Caki2 (cell line): ENCODE results near the gene IDH2. TPM values are rescaled to one million over a fixed set of nuclear protein-coding genes. Genes with fewer than 3 reads are reported as not detected.
A peak's percentile ranks its signal among the peaks of the same experiment; 100 is the strongest.
"Not testable (repeated sequence)": the region's sequence is repeated elsewhere in the genome, so short reads cannot be mapped to it uniquely, and the experiment has no call there.

ENCODE experiments used
- DNase-seq: peaks from one replicate; pipeline ENCODE4 v3.0.0-alpha.2; 2015; ENCODE audit warnings: low read depth
- in situ Hi-C: cut with HindIII; loops from 2 replicates; pipeline ENCODE4 v1.10.0; 2016; ENCODE audit warnings: low sequenced_read_pairs, low pct_unique_long_range_greater_than_20kb, mixed read lengths
- total RNA-seq: library from RNA; depleted of rRNA; stranded (reverse); fragments of >200 nt; shearing (Covaris generic); gene quantifications from 2 replicates; pipeline ENCODE4 v1.2.3, GENCODE V29; 2014; ENCODE audit warnings: low replicate concordance; rRNA removed

Gene IDH2
- total RNA-seq, result 73.8 and 74.2 TPM in 2 replicates

GRCh38 chr15:90101969-90102890, at the start of gene IDH2:
Gene IDH2 (minus strand): TSS chr15:90102468. CDS start chr15:90102390, 78 bp downstream.
- peak; percentile 77 for DNase-seq
- in situ Hi-C loops, result no loop called here

DNA sequence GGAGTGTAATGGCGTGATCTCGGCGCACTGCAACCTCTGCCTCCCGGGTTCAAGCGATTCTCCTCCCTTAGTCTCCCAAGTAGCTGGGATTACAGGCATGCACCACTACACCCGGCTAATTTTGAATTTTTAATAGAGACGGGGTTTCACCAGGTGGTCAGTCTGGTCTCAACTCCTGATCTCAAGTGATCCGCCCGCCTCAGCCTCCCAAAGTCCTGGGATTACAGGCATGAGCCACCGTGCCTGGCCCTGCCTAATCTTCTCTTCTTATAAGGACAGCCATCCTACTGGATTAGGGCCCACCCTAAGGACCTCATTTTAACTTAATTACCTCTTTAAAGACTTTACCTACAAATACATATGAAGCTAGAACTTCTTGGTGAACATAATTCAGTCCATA, 48.3 kb upstream of the IDH2 start:
- in situ Hi-C loops, DNase-seq: not testable (repeated sequence)

DNA sequence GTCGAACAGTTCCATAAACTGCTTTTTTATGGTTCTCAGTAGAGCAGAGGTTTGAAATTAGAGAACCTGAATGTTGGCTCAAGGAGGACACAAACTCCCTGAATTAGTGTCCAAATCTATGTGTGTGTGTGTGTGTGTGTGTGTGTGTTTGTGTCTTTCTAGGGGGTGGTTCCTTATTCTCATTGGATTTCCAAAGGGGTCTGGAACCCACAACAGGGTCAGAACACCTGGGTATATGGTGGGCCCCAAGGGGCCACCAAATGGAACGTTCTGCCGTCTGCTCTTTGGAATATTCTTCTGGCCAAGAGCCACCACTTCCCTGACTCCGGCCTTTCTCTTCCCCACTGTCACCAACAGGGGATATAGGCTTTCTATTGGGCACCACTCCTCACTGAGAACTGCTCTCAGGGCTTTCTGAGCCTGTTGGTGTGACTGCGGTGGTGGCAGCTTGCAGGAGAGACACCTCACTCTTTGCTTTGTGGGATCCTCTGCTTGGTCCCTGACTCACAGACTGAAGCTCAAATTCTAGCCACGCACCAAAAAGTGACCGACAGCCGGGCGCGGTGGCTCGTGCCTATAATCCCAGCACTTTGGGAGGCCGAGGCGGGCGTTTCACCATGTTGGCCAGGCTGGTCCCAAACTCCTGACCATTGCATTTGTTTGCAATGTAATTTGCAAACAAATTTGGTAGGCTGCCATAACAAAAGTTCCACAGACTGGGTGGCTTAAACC, 47.5 kb upstream of the IDH2 start:
- in situ Hi-C loops, result no loop called here
- DNase-seq, result no peak

GRCh38 chr15:90146198-90146761, 44.0 kb upstream of the IDH2 start:
- in situ Hi-C loops, DNase-seq: not testable (repeated sequence)

- no peak for DNase-seq
- in situ Hi-C loops, result no loop called here
Measured at GRCh38 chr15:90145761-90146160, 43.5 kb upstream of the IDH2 start.

- in situ Hi-C loops, result no loop called here
- DNase-seq, result no peak
Measured at GRCh38 chr15:90145259-90145658, 43.0 kb upstream of the IDH2 start.

DNA sequence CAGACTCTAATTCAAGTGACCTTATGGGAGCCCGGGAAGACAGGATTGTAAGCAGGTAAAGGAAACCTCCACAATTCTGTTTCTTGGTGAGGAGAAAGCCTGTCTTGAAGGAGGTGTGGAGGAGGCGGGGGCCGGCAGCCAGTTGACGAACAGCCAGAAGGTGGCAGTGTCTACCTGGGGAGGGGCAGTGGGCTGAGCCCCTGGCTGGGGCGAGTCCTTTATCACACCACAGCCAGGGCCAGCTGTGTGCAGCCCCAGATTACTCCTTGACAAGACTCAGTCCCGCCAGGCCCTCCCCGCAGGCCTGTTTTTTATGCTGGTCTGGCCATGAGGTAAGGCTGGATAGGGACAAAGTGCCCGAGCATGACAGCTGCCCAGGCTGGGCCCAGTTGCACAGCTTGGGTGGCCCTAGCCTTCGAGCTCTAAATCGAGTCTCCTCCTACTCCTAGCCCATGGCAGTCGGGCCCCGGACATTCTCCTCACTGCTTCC, 40.9 kb upstream of the IDH2 start:
- peak; percentile 63 for DNase-seq
- in situ Hi-C loops, result no loop called here

DNA sequence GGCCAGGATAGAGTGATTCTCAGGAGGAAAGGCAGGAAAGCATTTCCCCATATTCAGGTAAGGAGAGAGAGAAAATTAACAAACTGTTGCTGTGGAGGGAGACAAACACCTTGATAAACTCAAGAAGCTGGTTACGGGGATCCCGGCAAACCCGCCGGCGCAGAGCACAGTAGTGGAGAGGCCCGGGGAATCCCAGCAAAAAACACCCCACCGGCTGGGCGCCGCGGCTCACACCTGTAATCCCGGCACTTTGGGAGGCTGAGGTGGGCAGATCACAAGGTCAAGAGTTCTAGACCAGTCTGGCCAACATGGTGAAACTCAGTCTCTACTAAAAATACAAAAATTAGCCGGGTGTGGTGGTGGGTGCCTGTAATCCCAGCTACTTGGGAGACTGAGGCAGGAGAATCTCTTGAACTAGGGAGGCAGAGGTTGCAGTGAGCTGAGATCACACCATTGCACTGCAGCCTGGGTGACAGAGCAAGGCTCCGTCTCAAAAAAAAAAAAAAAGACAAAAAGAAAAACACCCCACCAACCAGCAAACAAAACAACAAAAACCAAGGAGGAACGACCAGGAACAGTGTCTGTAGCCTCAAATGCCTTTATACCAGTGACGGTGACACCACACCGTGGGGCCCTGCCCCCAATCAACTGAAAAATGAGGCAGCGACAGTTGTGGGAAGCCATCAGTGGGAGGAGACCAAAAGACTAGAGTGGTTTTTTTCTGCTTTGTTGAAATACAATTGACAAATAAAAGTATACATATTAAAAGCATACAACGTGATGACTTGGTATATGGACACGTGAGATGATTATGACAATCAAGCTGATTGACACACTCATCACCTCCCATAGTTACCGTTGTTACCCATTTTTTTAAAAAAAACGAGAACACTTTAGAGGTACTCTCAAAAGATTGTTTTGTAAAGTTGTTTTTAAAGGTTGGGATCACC, 40.2 kb upstream of the IDH2 start:
- in situ Hi-C loops, result no loop called here

GRCh38 chr15:90141646-90142045, 39.4 kb upstream of the IDH2 start:
- in situ Hi-C loops, result no loop called here
- no peak for DNase-seq

More for the DNA sequence above, 40.2 kb upstream of the IDH2 start:
- DNase-seq, result no peak

- in situ Hi-C loops, DNase-seq: not testable (repeated sequence)
Measured at GRCh38 chr15:90139549-90139948, 37.3 kb upstream of the IDH2 start.

DNA sequence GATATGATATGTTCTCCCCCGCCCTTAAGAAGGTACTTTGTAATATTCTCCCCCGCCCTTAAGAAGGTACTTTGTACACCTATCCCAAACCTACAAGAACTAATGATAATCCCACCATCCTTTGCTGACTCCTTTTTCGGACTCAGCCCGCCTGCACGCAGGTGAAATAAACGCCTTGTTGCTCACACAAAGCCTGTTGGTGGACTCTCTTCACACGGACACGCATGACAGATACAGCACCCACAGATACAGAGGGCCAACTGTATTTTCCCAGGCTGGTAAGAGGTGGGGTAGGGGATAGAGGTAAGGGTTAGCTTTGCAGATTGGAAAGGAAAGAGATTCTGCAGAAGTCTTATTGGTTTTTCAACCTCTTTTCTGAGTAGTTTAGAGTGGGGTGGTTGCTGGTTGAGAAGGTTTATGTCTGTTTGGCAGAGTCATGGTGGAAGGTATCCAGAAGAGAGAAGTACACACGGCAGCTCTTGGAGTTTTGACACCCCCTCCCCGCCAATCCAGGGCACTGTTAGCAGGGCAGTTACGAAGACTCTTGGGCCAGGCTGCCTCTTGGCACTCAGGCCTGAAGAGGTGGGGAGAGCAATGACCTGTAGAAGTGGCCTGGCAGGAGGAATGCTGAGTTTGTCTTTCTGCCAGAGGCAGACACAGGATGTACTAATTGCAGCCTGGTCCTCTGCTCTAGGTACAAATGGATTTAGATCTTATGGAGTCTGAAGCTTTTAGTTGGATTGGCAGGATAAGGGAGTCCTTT, 36.0 kb upstream of the IDH2 start:
- in situ Hi-C loops, result no loop called here
- DNase-seq, result no peak

DNA sequence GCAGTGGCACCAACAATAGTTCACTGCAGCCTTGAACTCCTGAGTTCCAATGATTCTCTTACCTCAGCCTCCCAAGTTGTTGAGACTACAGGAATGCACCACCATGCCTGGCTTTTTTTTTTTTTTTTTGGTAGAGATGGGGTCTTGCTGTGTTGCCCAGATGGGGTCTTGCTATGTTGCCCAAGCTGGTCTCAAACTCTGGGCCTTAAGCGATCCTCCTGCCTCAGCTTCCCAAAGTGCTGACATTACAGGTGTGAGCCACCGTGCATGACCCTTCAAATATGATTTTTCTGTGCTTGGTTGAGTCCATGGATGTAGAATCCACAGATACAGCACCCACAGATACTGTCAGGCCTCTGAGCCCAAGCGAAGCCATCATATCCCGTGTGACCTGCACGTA, 30.2 kb upstream of the IDH2 start:
- in situ Hi-C loops, result no loop called here
- no peak for DNase-seq

DNA sequence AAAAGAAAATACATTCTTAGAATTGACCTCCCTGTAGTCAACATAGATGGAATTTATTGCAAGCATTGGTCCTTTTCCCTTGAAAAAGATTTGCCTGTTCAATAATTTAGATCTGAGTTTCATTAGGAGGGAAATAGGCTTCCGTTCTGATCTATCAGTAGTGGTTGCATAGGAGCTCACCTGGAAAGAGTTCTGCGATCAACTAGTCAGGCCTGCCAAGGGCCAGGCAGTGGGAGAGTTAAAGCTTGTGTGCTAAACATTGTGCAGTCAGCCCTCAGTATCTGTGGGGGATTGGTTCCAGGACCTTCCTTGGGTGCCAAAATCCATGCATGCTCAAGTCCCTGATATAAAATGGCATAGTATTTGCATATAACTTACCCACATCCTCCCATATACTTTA, 29.6 kb upstream of the IDH2 start:
- DNase-seq, result no peak
- in situ Hi-C loops, result no loop called here

DNA sequence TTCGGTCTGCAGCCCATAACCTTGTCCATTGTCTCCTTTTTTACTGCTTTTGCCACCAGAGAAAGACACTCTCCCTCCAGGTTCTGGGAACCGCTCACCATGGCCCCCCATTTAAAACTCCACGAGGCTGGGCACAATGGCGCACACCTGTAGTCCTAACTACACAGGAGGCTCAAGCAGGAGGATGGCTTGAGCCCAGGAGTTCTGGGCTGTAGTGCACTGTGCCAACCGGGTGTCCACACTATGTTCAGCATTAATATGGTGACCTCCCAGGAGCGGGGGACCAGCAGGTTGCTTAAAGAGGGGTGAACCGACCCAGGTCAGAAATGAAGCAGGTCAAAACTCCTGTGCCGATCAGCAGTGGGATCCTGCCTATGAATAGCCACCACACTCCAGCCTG, 28.0 kb upstream of the IDH2 start:
- in situ Hi-C loops, result no loop called here
- DNase-seq, result no peak

DNA sequence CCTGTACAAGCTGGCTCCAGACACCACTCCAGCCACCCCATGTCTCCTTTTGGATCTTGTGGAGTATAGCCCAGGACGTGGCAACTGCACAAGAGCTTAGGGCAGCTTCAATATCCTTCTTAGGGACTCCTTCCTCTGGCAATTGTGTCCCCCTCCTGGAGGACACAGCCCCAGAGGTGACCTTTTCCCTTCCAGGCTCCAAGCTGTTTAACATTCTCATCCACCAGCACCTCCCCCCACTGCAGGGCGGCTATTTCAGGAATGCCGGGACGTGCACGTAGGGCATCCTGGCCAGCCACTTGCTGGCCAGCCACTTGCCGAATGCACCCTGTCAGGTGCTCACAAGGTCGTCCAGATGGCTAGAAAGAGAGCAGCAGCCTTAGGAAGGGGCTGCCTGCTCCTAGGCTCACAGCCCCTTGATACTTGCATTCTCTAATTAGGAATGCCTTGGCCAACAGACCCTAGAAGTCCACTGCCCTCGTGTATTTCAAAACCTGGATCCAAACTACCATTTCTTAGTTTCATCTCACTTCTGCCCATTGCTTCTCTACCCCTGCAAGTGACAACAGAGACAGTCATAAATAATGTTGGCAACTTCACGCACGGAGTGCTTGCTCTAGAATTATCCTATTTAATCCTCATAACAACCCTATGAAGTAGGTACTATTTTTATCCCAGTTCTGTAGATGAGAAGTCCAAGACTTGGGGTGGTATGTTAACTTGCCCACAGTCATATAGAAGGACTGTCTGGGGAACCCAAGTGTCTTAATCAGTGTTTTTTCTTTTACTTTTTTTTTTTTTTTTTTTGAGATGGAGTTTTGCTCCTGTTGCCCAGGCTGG, 24.5 kb upstream of the IDH2 start:
- DNase-seq, result no peak
- in situ Hi-C loops, result no loop called here

GRCh38 chr15:90126022-90126421, 23.8 kb upstream of the IDH2 start:
- in situ Hi-C loops, result no loop called here
- no peak for DNase-seq
